Measurements from ENCODE around the gene SLC25A30.
"Not testable (repeated sequence)": the region's sequence is repeated elsewhere in the genome, so short reads cannot be mapped to it uniquely, and the experiment has no call there.

SLC25A30 gene

GRCh38 chr13:45362939-45363338 lies 55.2 kb downstream of the SLC25A30 start:
- DNase-seq = no peak

- DNase-seq = no peak
Observed at GRCh38 chr13:45361596-45362206, 56.5 kb downstream of the SLC25A30 start.

GRCh38 chr13:45356966-45357672 lies 61.1 kb downstream of the SLC25A30 start:
- no peak for DNase-seq

- no peak for DNase-seq
Observed at GRCh38 chr13:45353895-45354294, 64.3 kb downstream of the SLC25A30 start.

GRCh38 chr13:45352031-45352430 lies 66.1 kb downstream of the SLC25A30 start:
- DNase-seq = no peak

GRCh38 chr13:45350152-45350551 lies 68.0 kb downstream of the SLC25A30 start:
- DNase-seq = no peak

- no peak for DNase-seq
Observed at GRCh38 chr13:45349438-45349837, 68.7 kb downstream of the SLC25A30 start.

GRCh38 chr13:45344064-45344463 lies 74.1 kb downstream of the SLC25A30 start:
- DNase-seq = not testable (repeated sequence)
